GM10248 (cell line): ENCODE data around the gene ZNHIT6.

Experiments
- CTCF ChIA-PET: fragments of 300-600 bp; sonication (Branson Sonifier 250); formaldehyde crosslinking; extraction: SDS; loops from one replicate; lab custom pipeline; 2021; ENCODE audit warnings: antibody characterized with exemption; lab: Yijun Ruan, JAX
- POLR2A ChIA-PET: fragments of 350-650 bp; sonication (Branson Sonifier 250); formaldehyde crosslinking; extraction: SDS; loops from one replicate; lab custom pipeline; 2020; ENCODE audit warnings: antibody characterized with exemption; lab: Yijun Ruan, JAX
- DNase-seq: peaks from one replicate; pipeline ENCODE4 v3.0.0; 2012; ENCODE audit errors: extremely low spot score
- TF ChIP-seq, protein P1 (sequence below): IDR thresholded peaks from 2 replicates; pipeline ENCODE4 v1.5.1; 2012; ENCODE audit warnings: mild to moderate bottlenecking, low read depth; ENCODE audit errors: extremely low read depth, missing control alignments, control extremely low read depth

ZNHIT6 gene

DNA sequence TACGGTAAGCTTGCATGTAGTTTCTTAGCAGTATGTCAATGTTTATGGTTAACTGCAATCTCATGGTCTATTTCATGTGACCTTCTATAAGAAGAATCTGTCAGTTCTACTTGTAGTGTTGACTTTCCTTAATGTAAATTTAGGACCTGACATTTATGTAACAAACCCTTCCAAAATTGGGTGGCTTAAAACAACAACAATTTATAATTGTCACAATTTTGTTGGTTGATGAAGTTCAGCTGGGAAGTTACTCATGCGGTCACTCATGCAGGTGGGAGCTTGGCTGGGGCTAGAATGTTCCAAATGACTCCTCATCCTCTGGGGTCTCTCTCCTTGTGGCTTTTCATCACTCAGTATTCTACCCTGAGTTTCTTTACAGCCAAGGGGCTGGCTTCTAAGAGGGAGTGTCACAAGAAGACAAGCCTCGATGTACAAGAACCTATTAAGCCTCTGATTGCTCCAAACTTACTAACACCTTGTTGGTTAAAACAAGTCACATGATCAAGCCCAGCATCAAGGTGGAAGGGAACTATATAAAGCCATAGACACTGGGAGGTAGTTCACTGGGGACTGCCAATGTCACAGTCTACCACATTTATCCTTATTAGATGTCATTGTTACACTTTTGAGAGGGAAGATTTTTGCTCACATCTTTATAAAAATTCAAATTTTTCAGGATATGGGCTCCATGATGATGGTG, 103.8 kb downstream of the ZNHIT6 start:
- TF ChIP-seq, protein P1, sequence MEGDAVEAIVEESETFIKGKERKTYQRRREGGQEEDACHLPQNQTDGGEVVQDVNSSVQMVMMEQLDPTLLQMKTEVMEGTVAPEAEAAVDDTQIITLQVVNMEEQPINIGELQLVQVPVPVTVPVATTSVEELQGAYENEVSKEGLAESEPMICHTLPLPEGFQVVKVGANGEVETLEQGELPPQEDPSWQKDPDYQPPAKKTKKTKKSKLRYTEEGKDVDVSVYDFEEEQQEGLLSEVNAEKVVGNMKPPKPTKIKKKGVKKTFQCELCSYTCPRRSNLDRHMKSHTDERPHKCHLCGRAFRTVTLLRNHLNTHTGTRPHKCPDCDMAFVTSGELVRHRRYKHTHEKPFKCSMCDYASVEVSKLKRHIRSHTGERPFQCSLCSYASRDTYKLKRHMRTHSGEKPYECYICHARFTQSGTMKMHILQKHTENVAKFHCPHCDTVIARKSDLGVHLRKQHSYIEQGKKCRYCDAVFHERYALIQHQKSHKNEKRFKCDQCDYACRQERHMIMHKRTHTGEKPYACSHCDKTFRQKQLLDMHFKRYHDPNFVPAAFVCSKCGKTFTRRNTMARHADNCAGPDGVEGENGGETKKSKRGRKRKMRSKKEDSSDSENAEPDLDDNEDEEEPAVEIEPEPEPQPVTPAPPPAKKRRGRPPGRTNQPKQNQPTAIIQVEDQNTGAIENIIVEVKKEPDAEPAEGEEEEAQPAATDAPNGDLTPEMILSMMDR = no peak
- POLR2A ChIA-PET = no interaction called here
- CTCF ChIA-PET = interaction anchor here (1.0 to 1.5 kb wide), 2 partner anchors 9 to 21 kb away, joined by 4 read pairs; no protein-coding TSS in a partner anchor
- DNase-seq = no peak

DNA sequence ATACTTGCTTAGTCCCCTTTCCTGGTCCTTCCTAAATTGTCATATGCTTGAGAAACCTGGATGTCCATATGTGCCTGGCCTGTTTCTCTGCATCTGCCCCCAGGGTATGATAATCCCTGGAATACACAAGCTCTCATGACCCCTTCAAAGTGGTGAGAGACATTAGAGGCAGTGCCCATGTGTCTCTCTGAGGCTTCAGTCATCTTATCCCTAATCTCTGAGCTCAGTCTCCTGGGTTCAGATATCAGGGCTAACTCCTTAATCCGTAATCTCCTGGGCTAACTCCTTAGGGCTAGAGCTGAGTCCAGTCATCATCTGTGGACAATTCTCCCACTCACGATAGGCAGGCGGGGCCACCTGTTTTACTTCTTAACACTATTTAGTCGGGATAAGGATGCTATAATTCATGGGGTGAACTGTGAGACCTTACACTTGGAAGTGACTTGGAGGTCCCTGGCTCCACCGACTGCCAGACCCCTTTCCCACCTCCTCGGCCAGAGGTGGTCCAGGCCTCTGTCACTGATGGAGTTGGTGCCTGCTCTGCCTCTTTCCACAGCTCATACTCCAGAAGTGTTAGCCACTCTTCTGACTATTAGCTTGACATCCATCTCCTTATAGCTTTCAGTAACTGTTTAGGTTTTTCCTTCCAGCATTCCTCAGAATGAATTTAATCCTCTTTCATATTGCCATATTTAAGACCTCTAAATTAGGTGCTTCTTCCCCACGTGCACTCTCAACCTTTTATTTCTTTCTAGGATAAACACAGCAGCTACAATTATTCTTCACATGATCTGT, 105.0 kb downstream of the ZNHIT6 start:
- POLR2A ChIA-PET = no interaction called here
- DNase-seq = no peak
- CTCF ChIA-PET = interaction anchor here (1.0 to 1.5 kb wide), 3 partner anchors 8 to 20 kb away, joined by 4 read pairs; no protein-coding TSS in a partner anchor
- TF ChIP-seq, protein P1 = no peak

DNA sequence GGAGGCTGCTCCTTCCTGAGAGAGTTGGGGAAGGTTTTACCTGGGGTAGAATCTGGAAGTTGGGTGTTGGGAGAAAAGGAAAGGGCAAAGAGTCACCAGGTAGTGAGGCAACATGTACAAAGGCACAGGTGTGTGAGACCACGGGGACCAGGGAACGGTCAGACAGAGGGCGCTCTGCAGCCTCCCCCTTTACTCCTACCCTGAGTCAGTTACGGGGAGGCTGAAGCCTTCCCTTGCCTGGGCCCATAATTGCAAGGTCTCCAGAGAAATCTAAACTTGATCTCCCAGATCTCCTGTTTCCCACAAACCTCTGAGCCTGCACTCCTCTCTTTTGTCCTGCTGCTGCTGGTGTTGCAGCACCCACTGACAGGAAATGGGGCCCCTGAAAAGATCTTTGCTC, 105.7 kb downstream of the ZNHIT6 start:
- TF ChIP-seq, protein P1 = no peak
- ChIA-PET POLR2A (no interaction called here), CTCF (interaction anchor here (1.5 kb wide), 2 partner anchors 7 to 11 kb away, joined by 4 read pairs; no protein-coding TSS in a partner anchor)
- no peak for DNase-seq

DNA sequence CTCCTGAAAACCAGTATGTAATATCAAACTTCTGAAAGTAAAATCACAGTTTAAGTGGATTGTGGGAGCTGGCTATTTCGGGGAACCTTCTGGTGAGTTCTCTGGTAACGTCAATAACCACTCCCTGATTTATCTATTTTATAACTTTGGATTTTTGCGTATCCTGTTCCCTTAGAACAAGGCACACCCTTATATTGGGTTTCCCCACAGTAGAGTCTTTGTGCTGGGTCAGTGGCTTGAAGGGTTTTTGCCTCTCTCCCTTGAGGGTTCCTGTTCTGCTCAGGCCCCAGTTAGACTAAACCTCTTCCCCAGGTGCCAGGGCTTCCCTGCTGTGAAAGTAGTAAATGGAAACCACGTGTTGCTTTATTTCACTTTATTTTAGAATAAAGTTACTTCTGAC, 106.3 kb downstream of the ZNHIT6 start:
- CTCF ChIA-PET = interaction anchor here (1.4 kb wide), 1 partner anchor 30 kb away, joined by 3 read pairs; no protein-coding TSS in a partner anchor

DNA sequence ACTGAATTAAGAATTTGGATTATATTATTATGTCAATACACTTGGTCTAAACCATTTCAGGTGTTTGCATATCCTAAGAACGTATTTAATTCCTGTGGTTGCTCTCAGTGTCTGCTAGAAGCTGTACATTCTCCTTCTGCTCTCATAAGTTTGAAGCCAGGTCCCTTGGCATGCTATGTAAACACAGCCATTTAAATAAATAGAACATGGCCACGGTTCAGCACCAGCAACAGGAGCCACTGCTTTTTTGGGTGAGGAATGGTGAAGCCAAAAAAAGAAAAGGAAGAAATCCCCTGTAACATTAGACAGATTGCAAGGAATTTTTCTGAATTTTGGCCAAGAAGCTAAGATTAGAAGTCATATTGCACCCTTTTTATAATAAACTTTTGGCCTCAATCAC, 108.6 kb downstream of the ZNHIT6 start:
- DNase-seq = no peak
- ChIA-PET POLR2A (no interaction called here), CTCF (interaction anchor here (1.4 kb wide), 1 partner anchor 11 kb away, joined by 3 read pairs; no protein-coding TSS in a partner anchor)
- TF ChIP-seq, protein P1 = no peak

More for the DNA sequence above, 106.3 kb downstream of the ZNHIT6 start:
- POLR2A ChIA-PET = no interaction called here
- TF ChIP-seq, protein P1 = no peak
- DNase-seq = no peak
